Left ventricle myocardium inferior (tissue), 1 donor: ENCODE data around the gene ANKLE1. TPM values are rescaled to one million over a fixed set of nuclear protein-coding genes. Genes with fewer than 3 reads are reported as not detected.

Experiments
- DNase-seq: peaks from one replicate; pipeline ENCODE4 v3.0.0-alpha.2; 2020
- H3K27ac ChIP-seq: fragments of 200-600 bp; replicated peaks from 2 replicates; pipeline ENCODE4 v1.8.0; 2021
- H3K27me3 ChIP-seq: fragments of 200-600 bp; 2 replicates; pipeline ENCODE4 v1.8.0; 2021; ENCODE audit warnings: low read depth
- H3K36me3 ChIP-seq: fragments of 200-600 bp; 2 replicates; pipeline ENCODE4 v1.8.0; 2021
- H3K4me1 ChIP-seq: fragments of 200-600 bp; 2 replicates; pipeline ENCODE4 v1.8.0; 2021
- H3K4me3 ChIP-seq: fragments of 200-600 bp; 2 replicates; pipeline ENCODE4 v1.8.0; 2021; ENCODE audit warnings: mild to moderate bottlenecking, moderate library complexity
- H3K9me3 ChIP-seq: fragments of 200-600 bp; replicated peaks from 2 replicates; pipeline ENCODE4 v1.8.0; 2021
- CTCF ChIP-seq: fragments of 200-600 bp; IDR thresholded peaks from 2 replicates; pipeline ENCODE4 v1.8.0; 2021; ENCODE audit warnings: antibody characterized with exemption, mild to moderate bottlenecking, borderline replicate concordance
- intact Hi-C: fragments of 100-400 bp; cut with micrococcal nuclease; formaldehyde crosslinking; loops from one replicate; pipeline ENCODE4 v1.11.0; 2022
- total RNA-seq: library from RNA; stranded (reverse); fragmentation: NEBNext Ultra II Directional; extraction: Animal tissue kit (Norgen Biotek cat#: 25700); gene quantifications from one replicate; pipeline ENCODE4 v1.2.1, GENCODE V29; 2021
- donor health status: DM: no; HTN: yes; CAD: no; lungs with severe emphysema.

The ANKLE1 gene
- total RNA-seq, 1 donor from 2014 or later = 0.11 TPM

- TF ChIP-seq CTCF = no peak
- H3K4me1 ChIP-seq = peaks cover 9% of the 10 kb centered on the region
- DNase-seq = no peak
- no peak overlapping the region for H3K4me3 ChIP-seq
- H3K27me3 ChIP-seq = no peaks in the 10 kb centered on the region
- peaks cover 34% of the 10 kb centered on the region for H3K36me3 ChIP-seq
- H3K9me3 ChIP-seq = peaks cover 7% of the 10 kb centered on the region
- intact Hi-C loops = loop anchor here (10.0 kb wide), 1 partner anchor 89 kb away; no protein-coding TSS in a partner anchor
- H3K27ac ChIP-seq = no peak overlapping the region
Measured at GRCh38 chr19:17296273-17296672, 14.6 kb downstream of the ANKLE1 start.

GRCh38 chr19:17296976-17297375, 15.3 kb downstream of the ANKLE1 start:
- TF ChIP-seq CTCF = no peak
- intact Hi-C loops = loop anchor here (10.0 kb wide), 1 partner anchor 88 kb away; no protein-coding TSS in a partner anchor
- Histone ChIP-seq H3K27ac (no peak overlapping the region), H3K27me3 (no peaks in the 10 kb centered on the region), H3K36me3 (peaks cover 34% of the 10 kb centered on the region), H3K9me3 (peaks cover 7% of the 10 kb centered on the region), H3K4me1 (peaks cover 9% of the 10 kb centered on the region), H3K4me3 (no peak overlapping the region)
- no peak for DNase-seq

- intact Hi-C loops = no loop called here
- Histone ChIP-seq H3K4me1 (peaks cover 38% of the 10 kb centered on the region), H3K27me3 (no peaks in the 10 kb centered on the region), H3K27ac (no peak overlapping the region), H3K9me3 (peaks cover 7% of the 10 kb centered on the region), H3K4me3 (no peak overlapping the region), H3K36me3 (peaks cover 29% of the 10 kb centered on the region)
- no peak for DNase-seq
- no peak for TF ChIP-seq CTCF
Measured at GRCh38 chr19:17300992-17301619, 19.4 kb downstream of the ANKLE1 start.

GRCh38 chr19:17302391-17303166, 20.9 kb downstream of the ANKLE1 start:
- H3K4me1 ChIP-seq = peaks cover 53% of the 10 kb centered on the region
- H3K27ac ChIP-seq = peak overlapping the region; percentile 98
- no peaks in the 10 kb centered on the region for H3K27me3 ChIP-seq
- no peak for TF ChIP-seq CTCF
- intact Hi-C loops = no loop called here
- no peak for DNase-seq
- H3K9me3 ChIP-seq = peaks cover 7% of the 10 kb centered on the region
- H3K36me3 ChIP-seq = peaks cover 21% of the 10 kb centered on the region
- H3K4me3 ChIP-seq = peak overlapping the region; percentile 92

GRCh38 chr19:17303167-17303939, 21.7 kb downstream of the ANKLE1 start, which contains the start of gene ABHD8:
TSS of gene ABHD8 (minus strand) at chr19:17303425. CDS start at chr19:17301616, 1,809 bp downstream.
- intact Hi-C loops = no loop called here
- TF ChIP-seq CTCF = peak; percentile 82
- H3K27ac ChIP-seq = peak within 1 kb of the TSS; percentile 98
- H3K9me3 ChIP-seq = peaks cover under 1% of the 10 kb centered on the region
- peaks cover 13% of the 10 kb centered on the region for H3K36me3 ChIP-seq
- peak; percentile 96 for DNase-seq
- H3K4me3 ChIP-seq = peak within 1 kb of the TSS; percentile 92
- H3K4me1 ChIP-seq = peaks cover 55% of the 10 kb centered on the region
- H3K27me3 ChIP-seq = no peaks in the 10 kb centered on the region
